IPS-18c (cell line): ENCODE measurements around the gene C1R.

Experiments used
- H3K4me3 ChIP-seq: 2 replicates; pipeline ENCODE4 v1.7.0; 2013; ENCODE audit warnings: low read depth, mild to moderate bottlenecking, low read length, moderate library complexity; ENCODE audit not compliant: insufficient read depth
- H3K9me3 ChIP-seq: one replicate; pipeline ENCODE4 v1.6.1; 2013; ENCODE audit warnings: mild to moderate bottlenecking, low read length, moderate library complexity; ENCODE audit not compliant: control insufficient read depth, insufficient read depth

C1R gene

GRCh38 chr12:7092229-7092985, at the start of gene C1R:
Gene C1R, minus strand, starts transcription at chr12:7092445. Its CDS starts 57 bp downstream, at chr12:7092388.
- Histone ChIP-seq H3K9me3 (peaks cover 5% of the 10 kb centered on the region), H3K4me3 (peak within 1 kb of the TSS; percentile 34; the same call in 1 of the 2 replicates)

GRCh38 chr12:7141351-7142005, 49.2 kb upstream of the C1R start:
- H3K9me3 ChIP-seq, result peaks cover 2% of the 10 kb centered on the region
- H3K4me3 ChIP-seq, result no peak overlapping the region

DNA sequence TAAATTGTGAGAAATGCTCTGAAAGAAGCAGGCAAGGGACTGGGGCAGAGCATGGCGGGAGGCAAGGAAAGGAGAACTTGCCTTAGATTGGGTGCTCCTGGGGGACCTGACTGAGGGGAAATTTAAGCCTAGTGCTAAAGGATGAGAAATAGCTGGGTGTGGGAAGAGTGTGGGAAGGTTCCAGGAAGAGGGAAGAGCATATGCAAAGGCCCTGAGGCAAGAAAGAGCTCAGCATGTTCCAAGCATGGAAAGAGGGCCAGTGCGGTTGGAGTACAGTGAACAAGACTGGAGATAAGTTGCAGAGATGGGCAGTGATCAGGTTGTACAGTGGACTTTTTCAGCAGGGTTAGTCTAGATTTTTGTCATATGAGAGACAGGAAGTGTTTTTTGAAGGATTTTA, 47.0 kb upstream of the C1R start:
- H3K9me3 ChIP-seq, result no peaks in the 10 kb centered on the region
- no peak overlapping the region for H3K4me3 ChIP-seq

DNA sequence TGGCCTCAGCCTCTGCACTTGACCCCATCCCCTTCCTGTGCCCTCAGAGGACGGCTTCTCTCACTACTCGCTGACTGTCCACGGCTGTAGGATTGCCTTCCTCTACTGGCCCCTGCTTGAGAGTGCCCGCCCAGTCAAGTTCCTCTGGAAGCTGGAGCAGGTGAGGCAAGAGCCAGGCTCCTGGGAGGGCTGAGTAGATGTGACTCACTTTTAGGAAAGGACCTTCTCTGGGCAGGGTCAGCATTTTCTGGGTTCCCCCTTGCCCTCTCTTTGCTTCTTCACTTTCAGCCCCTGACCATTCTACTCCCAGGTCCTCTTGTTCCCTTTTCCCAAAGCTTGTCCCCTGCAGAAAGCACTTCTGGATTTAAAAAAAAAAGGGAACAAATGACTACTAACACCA, 45.7 kb upstream of the C1R start:
- no peak overlapping the region for H3K4me3 ChIP-seq
- H3K9me3 ChIP-seq, result no peaks in the 10 kb centered on the region

DNA sequence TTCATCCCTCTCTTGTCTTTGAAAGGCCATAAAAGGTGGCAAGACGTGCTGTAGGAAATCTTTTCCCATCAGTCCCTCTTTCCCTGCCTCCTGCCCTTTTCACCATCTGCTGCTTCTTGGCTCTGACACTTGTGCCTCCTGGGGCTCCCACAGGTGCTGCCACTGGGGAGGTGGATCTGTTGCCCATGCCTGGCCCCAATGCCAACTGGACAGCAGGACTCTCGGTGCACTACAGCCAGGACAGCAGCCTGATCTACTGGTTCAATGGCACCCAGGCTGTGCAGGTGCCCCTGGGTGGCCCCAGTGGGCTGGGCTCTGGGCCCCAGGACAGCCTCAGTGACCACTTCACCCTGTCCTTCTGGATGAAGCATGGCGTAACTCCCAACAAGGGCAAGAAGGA, 44.4 kb upstream of the C1R start:
- no peak overlapping the region for H3K4me3 ChIP-seq
- no peaks in the 10 kb centered on the region for H3K9me3 ChIP-seq

- Histone ChIP-seq H3K9me3 (no peaks in the 10 kb centered on the region), H3K4me3 (no peak overlapping the region)
These were observed 43.8 kb upstream of the C1R start for GRCh38 chr12:7136071-7136470.

GRCh38 chr12:7134396-7135166, 42.3 kb upstream of the C1R start:
- H3K4me3 ChIP-seq, result no peak overlapping the region
- no peaks in the 10 kb centered on the region for H3K9me3 ChIP-seq

- peak overlapping the region; percentile 91 for H3K4me3 ChIP-seq
- H3K9me3 ChIP-seq, result no peaks in the 10 kb centered on the region
These were observed 39.2 kb upstream of the C1R start for GRCh38 chr12:7131502-7131866.

DNA sequence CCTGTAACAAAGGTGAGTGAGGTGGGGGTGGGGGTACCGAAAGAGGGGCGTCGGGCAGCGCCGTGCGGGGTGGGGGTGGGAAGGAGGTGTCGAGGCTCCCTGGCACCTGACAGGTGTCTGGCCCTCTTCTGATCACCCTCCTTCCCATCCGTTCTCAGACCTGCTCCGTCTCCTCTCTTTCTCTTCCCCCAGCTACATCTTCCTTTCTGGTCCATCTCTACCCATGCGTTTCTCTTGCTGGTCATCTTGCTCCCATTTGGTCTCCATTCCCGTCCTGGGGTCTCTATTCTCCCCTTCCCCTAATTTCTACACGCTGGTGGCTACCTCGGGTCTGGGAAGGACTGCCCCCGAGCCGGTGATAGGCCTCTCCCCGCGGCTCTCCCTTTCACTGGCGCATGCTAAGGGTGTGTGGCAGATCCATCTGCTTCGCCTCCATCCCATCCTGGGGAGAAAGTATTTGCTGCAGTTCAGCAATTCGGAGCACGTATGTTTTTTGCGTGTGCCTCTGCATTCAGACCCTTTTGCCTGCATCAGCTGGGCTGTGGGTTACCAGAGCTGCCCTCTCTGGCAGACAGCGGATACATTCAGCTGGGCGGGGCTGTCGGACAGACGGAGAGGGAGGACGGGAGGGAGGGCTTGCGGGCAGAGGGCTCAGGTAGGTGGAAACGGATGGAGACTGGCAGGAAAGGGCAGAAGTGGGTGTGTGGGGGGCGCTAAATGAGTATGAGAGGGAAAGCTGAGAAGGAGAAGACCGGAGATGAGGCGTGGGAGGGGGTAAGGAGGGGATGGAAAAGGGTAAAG, 38.7 kb upstream of the C1R start:
- Histone ChIP-seq H3K4me3 (peak overlapping the region; percentile 91), H3K9me3 (no peaks in the 10 kb centered on the region)

DNA sequence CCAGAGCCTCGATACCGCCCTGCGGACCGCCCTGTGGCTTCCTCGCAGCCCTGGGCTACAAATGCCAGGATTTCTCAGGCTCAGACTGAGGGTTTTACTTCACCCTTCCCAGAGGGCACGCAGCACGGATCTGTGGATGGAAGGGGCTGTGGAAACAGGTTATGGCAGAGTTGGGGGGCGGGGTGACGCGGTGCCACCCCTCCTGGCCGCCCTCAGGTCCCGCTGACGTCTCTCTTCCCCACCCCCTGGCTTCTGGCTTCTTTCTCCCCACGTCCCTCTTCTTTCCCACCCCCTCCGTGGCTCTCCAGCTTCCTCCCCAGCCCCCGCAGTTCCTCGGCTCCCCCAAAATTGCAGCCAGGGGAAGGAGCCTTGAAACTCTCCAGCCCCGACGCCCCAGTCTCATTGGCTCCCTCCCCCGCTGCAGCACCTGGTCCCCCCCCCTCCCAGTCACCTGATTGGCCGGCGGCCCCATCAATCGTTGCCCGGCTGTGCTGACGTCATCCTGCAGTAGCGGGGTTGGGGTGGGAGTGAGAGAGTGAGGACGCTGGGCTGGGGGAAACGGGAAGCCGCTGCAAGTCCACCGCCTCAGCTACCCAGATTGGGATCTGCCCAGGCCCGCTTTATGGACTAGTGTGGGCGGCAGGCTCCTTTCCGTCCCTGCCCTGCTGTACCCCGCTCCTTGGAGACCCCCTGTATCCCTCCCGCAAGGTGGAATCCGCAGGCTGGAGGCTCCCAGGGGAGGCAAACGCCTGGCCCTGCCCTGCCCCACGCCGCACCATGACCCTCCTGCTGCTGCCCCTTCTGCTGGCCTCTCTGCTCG, 37.8 kb upstream of the C1R start, which contains the start of gene CLSTN3:
CLSTN3 (plus strand) TSS at position 500 of the 820 bp plus-strand sequence; CDS start at position 778, 278 bp downstream.
- no peaks in the 10 kb centered on the region for H3K9me3 ChIP-seq
- H3K4me3 ChIP-seq, result peak within 1 kb of the TSS; percentile 91

DNA sequence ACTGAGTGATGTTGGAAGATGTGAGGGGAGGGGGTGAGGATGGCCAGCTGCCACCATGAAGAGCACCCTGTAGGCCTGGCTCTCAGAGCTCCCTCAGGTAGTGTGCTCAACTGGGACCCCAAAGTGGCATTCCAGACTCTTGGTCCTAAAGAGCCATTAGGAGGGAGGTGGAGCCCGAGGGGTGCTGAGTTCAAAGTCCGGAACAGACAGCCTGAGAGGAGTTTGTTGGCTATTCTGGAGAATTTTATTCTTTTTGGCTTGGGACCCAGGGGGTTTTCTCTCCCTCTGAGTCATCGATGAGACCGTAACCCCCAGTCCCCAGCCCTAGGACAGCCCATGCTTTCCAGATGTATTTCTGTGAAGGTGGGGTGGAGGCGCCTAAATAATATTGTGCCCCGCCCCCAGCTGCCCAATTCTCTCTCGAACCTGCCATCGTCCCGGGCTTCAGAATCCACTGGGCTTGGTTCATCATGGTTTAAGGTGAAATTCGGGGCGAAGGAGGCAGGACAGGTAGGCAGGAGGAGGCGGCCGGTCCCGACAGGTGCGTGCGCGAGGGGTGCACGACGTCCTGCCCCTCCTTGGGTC, 37.1 kb upstream of the C1R start:
- Histone ChIP-seq H3K4me3 (peak overlapping the region; percentile 91), H3K9me3 (no peaks in the 10 kb centered on the region)

- no peaks in the 10 kb centered on the region for H3K9me3 ChIP-seq
- H3K4me3 ChIP-seq, result peak within 1 kb of the TSS; percentile 91
These were observed 36.5 kb upstream of the C1R start, which contains the start of gene RBP5 for GRCh38 chr12:7128681-7129286. Gene RBP5, minus strand, starts transcription at chr12:7128889. Its CDS starts 114 bp downstream, at chr12:7128775.

DNA sequence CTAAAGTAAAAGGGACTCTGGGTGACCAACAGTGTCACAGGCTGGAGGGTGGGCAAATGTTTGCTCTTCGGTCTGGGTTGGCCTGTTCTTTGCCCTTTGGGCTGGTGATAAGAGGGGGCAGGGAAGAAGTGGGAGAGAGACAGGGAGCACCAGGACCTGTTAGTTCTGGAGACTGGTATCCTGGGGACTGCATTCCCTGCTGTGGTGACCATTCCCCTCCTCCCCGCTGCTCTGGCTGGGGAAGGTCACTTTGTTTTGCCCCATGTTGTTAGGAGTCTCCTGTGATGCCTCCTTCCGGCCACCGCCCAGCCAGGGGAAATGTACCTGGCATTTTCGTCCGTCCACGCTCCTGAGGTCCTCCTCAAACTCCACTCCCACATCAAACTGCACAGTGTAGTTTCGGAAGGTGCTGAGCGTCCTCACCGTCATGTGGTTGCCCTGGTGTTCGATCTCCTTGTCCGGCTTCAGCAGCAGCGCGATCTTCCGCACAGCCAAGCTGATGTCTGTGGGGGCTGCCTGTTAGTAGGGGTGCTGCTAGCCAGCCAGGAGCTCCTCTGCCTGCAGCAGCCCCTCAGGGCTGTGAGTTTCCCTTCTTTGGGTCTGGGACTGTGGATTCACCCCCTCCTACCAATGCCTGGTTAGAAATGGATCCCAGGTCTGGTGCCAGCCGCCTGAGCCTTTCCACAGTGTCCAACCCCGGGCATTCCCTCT, 35.8 kb upstream of the C1R start:
- no peak overlapping the region for H3K4me3 ChIP-seq

GRCh38 chr12:7125632-7126227, 33.5 kb upstream of the C1R start:
- Histone ChIP-seq H3K4me3 (no peak overlapping the region), H3K9me3 (no peaks in the 10 kb centered on the region)

More for the DNA sequence above, 35.8 kb upstream of the C1R start:
- no peaks in the 10 kb centered on the region for H3K9me3 ChIP-seq
